Superior temporal gyrus (tissue), 1 donor: ENCODE results near the gene ADAMTSL3.

ENCODE experiments used
- DNase-seq: peaks from one replicate; pipeline ENCODE4 v3.0.0-alpha.2; 2016; ENCODE audit errors: extremely low spot score

The ADAMTSL3 gene

DNA sequence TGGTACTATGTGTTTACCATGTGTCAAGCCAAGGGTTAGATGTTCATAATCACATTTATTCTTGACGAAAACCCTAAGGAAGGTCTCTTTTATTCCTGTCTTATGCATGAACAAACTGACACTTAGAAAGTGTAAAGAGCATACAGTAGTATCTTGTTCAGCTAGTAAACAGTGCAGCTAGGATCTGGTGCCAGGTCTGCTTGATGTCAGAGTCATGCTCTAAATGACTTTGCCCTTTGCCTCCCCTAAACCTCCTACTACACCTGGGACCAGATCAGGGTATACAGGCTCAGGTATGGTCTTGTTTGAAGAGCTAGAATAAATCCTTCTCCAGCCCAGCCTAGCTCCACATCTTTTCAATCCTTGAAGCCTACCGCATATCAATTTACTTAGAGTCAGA, 232.4 kb downstream of the ADAMTSL3 start:
- DNase-seq = no peak

- DNase-seq = no peak
These were observed 233.5 kb downstream of the ADAMTSL3 start for GRCh38 chr15:83887404-83887803.

DNA sequence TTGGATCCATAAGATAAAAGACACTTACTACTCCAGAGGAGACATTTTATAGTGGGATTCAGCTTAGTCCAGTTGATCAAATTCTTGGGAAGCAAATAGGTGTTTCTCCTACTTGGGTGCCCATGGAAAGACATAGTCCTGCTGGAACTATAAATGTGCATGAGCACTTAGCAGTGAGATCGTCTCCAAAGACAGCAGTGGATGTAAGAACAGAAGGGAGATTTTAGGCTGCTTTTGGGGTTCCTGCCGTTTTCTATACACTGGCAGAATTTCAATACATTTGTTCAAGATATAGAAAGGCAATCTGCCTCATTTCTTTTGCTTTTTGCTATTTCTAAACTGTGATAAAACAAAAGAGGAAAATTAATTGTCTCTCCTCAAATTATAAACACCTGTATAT, 234.0 kb downstream of the ADAMTSL3 start:
- no peak for DNase-seq

- no peak for DNase-seq
These were observed 236.1 kb downstream of the ADAMTSL3 start for GRCh38 chr15:83889995-83890394.

GRCh38 chr15:83890587-83890986, 236.7 kb downstream of the ADAMTSL3 start:
- DNase-seq = no peak

- no peak for DNase-seq
These were observed 238.6 kb downstream of the ADAMTSL3 start for GRCh38 chr15:83892498-83892897.

GRCh38 chr15:83893308-83893707, 239.4 kb downstream of the ADAMTSL3 start:
- DNase-seq = no peak

DNA sequence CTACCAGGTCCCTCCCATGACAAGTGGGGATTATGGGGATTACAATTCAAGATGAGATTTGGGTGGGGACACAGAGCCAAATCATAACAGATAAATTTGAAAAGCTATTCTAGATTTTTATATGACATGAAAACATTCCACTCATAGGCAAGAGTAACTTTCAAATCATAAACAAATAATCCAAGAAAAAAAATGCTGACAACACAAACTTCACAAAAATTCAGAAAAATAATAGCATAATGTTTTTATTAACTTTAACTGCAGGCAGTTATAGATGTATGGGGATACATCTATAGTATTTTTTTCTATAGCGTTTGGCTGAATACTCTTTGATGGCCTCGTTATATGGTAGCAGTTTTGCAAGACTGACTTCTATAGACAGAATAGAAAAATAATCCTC, 243.1 kb downstream of the ADAMTSL3 start:
- DNase-seq = no peak

- DNase-seq = no peak
These were observed 244.4 kb downstream of the ADAMTSL3 start for GRCh38 chr15:83898361-83898760.

GRCh38 chr15:83899670-83900069, 245.7 kb downstream of the ADAMTSL3 start:
- no peak for DNase-seq

DNA sequence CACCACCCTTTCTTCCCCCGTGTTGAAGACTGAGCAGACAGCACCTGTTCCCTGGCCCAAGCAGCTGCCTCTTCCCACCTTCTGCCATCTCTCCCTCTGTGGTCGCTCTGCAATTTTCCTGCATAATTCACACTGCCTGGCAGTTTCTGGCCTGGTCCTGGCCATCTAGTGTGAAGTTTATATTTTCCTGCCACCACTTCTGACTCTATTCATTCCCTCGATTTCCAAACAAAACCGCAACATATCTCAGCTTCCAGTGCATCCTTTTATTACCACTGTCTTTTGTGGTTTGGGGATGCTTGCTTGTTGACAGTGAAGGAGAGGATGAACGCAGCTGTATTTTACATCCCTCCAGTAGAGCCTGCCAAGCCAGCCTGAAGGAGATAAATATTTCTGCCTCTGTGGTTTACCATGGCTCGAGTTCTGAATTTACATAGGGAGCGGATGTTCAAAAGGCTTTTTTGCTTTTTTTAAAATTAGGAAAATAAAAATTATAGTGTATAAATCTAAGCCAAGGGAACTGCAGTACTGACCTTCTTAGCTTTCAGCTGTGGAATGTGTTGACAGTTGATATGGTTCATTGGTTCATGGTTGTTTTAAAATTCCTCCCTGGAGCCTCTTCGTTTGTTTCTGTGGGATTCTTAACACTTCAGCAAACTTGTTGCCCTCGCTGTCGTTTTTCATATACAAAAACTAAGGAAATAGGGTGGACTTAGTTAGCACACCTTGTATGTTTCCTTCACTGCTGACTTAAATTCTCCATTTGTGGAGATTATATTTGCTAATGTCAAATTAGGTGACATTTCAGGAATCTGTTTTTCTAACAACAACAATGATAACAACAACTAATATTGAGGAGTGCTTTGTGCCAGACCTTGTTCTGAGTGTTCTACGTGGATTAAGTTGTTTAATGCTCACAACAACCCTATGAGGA, 250.5 kb downstream of the ADAMTSL3 start:
- no peak for DNase-seq

DNA sequence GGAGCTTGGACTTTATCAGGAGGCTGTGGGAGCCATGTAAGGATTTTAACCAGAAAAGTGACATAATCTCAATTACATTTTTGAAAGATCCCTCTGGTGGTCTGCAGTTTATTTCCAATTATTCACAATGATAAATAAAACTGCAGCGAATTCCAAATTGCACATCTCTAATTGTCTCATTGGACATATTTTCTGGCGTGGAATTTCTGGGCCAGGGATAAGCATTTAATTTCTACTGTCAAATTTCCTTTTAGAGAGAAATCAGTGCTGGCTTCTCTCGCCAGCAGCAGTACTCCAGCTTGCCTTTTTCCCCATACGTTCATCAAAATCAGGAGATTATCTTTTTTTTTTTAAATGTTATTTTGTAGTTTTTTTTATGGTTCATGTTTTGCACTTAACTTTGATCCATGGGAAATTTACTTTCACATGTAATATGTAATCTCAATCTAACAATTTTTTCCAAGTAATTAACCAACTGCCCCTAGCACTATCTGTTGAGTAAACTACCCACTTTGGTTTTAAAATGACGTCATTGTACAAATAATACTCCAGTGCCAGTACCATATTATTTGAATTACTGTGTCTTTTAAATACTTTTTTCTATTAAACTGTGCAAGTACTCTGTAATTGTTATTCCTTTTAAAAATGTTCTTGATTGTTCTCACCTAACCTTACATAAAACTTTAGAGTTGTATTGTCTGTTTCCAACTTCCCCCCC, 251.8 kb downstream of the ADAMTSL3 start:
- no peak for DNase-seq

GRCh38 chr15:83911345-83911744, 257.4 kb downstream of the ADAMTSL3 start:
- DNase-seq = no peak

DNA sequence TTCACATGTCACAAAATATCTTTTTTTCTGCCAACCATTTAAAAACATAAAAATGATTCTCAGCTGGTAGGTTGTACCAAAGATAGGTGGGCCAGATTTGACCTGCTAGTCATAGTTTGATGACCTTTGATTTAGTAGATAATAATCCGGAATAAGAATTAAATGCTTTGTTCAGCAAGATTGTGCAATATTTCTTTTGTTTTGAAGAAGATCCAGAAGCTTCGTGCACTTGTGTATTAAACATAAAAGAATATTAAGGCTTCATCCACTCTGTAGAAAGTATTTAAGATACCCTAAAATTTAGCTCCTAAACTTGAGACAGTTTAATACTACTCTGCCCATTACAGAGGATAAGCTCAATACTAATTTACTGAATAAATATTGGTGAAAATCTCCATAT, 258.4 kb downstream of the ADAMTSL3 start:
- no peak for DNase-seq

- no peak for DNase-seq
These were observed 259.2 kb downstream of the ADAMTSL3 start for GRCh38 chr15:83913034-83913632.

- no peak for DNase-seq
These were observed 261.0 kb downstream of the ADAMTSL3 start for GRCh38 chr15:83914906-83915305.

GRCh38 chr15:83917432-83917831, 263.5 kb downstream of the ADAMTSL3 start:
- DNase-seq = no peak

DNA sequence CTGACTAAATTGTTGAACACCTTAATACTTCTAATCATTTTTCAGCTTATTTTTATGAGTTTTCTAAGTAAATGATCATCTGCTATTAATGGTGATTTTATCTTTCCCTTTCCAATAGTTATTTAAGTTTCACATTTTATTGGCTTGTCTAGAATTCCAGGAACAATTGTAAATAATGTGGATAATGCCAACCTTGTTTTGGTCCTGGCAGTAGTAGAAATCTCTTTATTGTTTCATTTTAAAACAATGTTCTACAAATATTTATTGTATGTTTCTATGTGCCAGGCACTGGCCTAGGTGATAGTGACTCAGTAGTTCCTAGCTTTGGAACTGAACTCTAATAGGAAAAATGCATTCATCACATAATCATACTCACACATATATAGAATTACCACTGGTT, 264.1 kb downstream of the ADAMTSL3 start:
- no peak for DNase-seq

GRCh38 chr15:83919319-83919830, 265.5 kb downstream of the ADAMTSL3 start:
- no peak for DNase-seq

- no peak for DNase-seq
These were observed 266.1 kb downstream of the ADAMTSL3 start for GRCh38 chr15:83919978-83920510.

DNA sequence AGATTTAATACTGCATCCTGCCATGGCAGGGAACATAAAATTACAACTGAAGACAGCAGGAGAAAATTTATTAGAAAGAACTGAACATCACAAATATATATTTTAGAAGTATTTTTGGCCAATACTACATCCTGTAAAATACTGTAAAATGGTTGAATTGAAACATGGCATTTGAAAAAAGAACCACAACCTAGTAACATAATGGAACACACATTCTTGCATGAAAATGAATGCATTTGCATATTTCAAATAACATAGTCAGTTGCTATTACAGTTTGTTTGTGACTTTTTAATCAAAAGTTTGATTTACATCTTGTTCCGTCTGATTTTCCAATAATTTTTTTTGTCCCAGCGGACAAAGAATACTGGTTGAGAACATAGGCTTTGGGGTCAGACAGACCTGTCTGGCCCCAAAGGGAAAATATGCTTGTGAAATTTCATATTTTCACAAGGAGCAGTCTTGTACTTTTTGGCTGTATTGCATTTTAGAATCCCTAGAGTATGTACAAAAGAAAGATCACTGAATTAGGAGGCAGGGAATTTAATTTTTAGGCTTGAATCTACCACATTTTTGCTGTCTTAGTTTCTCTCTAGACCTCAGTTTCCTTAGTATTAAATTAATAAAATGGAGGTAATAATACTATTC, 268.8 kb downstream of the ADAMTSL3 start:
- DNase-seq = no peak

GRCh38 chr15:83926116-83926515, 272.2 kb downstream of the ADAMTSL3 start:
- DNase-seq = no peak
